Adrenal gland (tissue), 12 donors: Measurements from ENCODE around the gene CROCC. TPM values are rescaled to one million over a fixed set of nuclear protein-coding genes. Genes with fewer than 3 reads are reported as not detected.

ENCODE experiments used
- DNase-seq, 7 donors: peaks; one replicate each; pipeline ENCODE4 v3.0.0-alpha.2; 2019 to 2020
- H3K27ac ChIP-seq, 5 donors: fragments of 200-600 bp; sonication (generic) in 4 of 5; 1 replicate in 3 of 5; 2 replicates in 2 of 5; pipeline versions ENCODE4 v1.5.1 to v1.8.0; 2016 to 2020; ENCODE audit warnings: mild to moderate bottlenecking in 1 of 5
- H3K27me3 ChIP-seq: fragments of 200-600 bp; 2 replicates; pipeline ENCODE4 v1.8.0; 2021
- H3K36me3 ChIP-seq, 2 donors: fragments of 200-600 bp; replicated peaks in 1 of 2; 1 replicate in 1 of 2; 2 replicates in 1 of 2; pipeline versions ENCODE4 v1.5.1 to v1.8.0; 2018 to 2022
- H3K4me1 ChIP-seq, 2 donors: fragments of 200-600 bp; replicated peaks in 1 of 2; 1 replicate in 1 of 2; 2 replicates in 1 of 2; pipeline versions ENCODE4 v1.5.1 to v1.8.0; 2018 to 2021
- H3K4me3 ChIP-seq, 4 donors: fragments of 200-600 bp; sonication (generic) in 3 of 4; one replicate each; pipeline ENCODE4 v1.5.1; 2016 to 2018
- H3K9me3 ChIP-seq, 3 donors: fragments of 200-600 bp; sonication (generic) in 1 of 3; replicated peaks in 1 of 3; 1 replicate in 2 of 3; 2 replicates in 1 of 3; pipeline versions ENCODE4 v1.5.1 to v1.8.0; 2016 to 2021
- POLR2A ChIP-seq, 2 donors: fragments of 450-650 bp; IDR thresholded peaks; one replicate each; pipeline ENCODE4 v1.6.1; 2017; ENCODE audit warnings: antibody characterized with exemption in 2 of 2, mild to moderate bottlenecking in 2 of 2, moderate library complexity in 1 of 2
- WGBS, 4 donors: extraction: QIAGEN DNeasy Blood & Tissue Kit in 2 of 4; methylation state at CpG; one replicate each; pipeline versions ENCODE4 v1.1.5 to v1.1.7; 2013 to 2017; 5-methylcytosine and 5-hydroxymethylcytosine counted together
- intact Hi-C, 2 donors: fragments of 100-400 bp; cut with DNase I; formaldehyde crosslinking; loops; one replicate each; pipeline versions ENCODE4 v1.14.1 to v1.15.0; 2022 to 2023
- polyA plus RNA-seq, 3 donors: library from polyadenylated mRNA; stranded (reverse); fragments of 200-250 nt in 2 of 3; fragments of 350-450 nt in 1 of 3; fragmentation: Illumina TruSeq in 1 of 3; extraction: RNeasy Lipid Tissue Mini Kit (QIAGEN cat#74804) in 1 of 3; gene quantifications; one replicate each; pipeline ENCODE4 v1.2.3, GENCODE V29; 2013 to 2014
- total RNA-seq, 9 donors: library from RNA; depleted of rRNA in 4 of 9; stranded (reverse); fragments of >200 nt in 4 of 9; fragments of 120-200 nt in 1 of 9; fragmentation: NEBNext Ultra II Directional in 1 of 9; extraction: Animal tissue kit (Norgen Biotek cat#: 25700) in 1 of 9; gene quantifications; one replicate each; pipeline versions ENCODE4 v1.1.0 to v1.2.4, GENCODE V29; 2013 to 2023
- TF ChIP-seq, protein P1 (sequence below), 6 experiments: fragments of 450-650 bp in 4 of 6; fragments of 200-600 bp in 2 of 6; sonication (generic) in 1 of 6; IDR thresholded peaks; 1 replicate in 5 of 6; 2 replicates in 1 of 6; pipeline versions ENCODE4 v1.5.1 to v1.8.0; 2016 to 2021; ENCODE audit warnings: antibody characterized with exemption in 6 of 6, mild to moderate bottlenecking in 2 of 6, moderate library complexity in 1 of 6
- donor health status: healthy with polysubstance abuse.
- donor health status: Bipolar disorder and iron deficiency.
- donor health status: DM: yes; HTN: yes; CAD: no.
- donor health status: DM: no; HTN: no; CAD: no.
- donor health status: DM: no; HTN: no; CAD: no.
- donor health status: DM: yes; HTN: yes; CAD: no.

Gene CROCC
- total and polyA plus RNA-seq, 12 donors, result 2.3 to 151 (median 19.2) TPM

DNA sequence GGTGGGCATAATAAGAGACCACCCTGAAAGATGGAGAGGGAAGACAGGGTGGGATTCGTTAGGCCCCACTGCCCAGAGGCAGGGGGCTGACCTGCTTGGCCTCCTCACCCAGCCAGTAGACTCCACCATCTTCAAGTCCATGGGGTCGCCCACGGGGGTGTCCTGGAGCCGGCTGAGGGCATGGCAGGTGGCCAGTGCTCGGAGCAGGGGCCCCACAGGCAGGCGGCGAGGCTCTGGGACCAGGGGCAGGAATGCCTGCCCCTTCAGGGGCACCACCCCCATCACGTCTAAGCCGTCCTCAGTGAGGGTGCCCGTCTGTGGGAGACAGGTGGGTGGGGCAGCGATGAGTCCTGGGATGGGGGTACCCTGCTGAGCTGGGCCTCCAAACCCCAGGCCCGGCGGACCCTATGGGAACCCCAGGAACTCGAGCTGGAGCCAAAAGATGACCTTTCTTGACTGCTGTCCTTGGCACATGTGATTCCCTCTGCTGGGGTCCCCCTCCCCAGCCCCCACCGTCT, 71.8 kb downstream of the CROCC start:
- H3K27ac ChIP-seq, result no peak overlapping the region
- intact Hi-C loops, result no loop called here

DNA sequence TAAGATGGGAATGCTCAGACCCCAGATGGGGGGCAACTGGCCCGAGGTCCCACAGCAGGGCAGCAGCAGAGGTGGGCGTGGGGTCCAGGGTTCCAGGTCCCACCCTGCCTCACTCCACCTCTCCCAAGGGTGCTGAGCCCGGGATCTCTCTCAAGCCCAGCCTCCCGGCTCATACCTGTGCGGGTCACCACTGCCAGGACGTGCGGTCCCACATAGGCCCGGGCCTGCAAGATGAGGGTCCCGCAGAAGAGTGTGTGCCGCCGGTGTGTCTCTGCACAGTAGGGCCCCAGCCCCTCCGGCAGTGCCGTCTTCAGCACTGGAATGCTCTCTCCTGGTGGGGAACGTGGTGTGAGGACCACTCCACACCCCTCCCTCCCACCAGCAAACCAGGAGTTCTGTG, 75.1 kb downstream of the CROCC start:
- TF ChIP-seq, protein P1, sequence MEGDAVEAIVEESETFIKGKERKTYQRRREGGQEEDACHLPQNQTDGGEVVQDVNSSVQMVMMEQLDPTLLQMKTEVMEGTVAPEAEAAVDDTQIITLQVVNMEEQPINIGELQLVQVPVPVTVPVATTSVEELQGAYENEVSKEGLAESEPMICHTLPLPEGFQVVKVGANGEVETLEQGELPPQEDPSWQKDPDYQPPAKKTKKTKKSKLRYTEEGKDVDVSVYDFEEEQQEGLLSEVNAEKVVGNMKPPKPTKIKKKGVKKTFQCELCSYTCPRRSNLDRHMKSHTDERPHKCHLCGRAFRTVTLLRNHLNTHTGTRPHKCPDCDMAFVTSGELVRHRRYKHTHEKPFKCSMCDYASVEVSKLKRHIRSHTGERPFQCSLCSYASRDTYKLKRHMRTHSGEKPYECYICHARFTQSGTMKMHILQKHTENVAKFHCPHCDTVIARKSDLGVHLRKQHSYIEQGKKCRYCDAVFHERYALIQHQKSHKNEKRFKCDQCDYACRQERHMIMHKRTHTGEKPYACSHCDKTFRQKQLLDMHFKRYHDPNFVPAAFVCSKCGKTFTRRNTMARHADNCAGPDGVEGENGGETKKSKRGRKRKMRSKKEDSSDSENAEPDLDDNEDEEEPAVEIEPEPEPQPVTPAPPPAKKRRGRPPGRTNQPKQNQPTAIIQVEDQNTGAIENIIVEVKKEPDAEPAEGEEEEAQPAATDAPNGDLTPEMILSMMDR (IDR thresholded peaks at IDR 0.05), result no peak
- TF ChIP-seq POLR2A (IDR thresholded peaks at IDR 0.05), result no peak
- DNase-seq, result no peak
- no peaks in the 10 kb centered on the region for H3K27me3 ChIP-seq
- peaks cover 0 to 47% of the 10 kb centered on the region in 2 donors for H3K36me3 ChIP-seq
- no peak overlapping the region for H3K27ac ChIP-seq
- H3K4me3 ChIP-seq, result no peak overlapping the region
- WGBS, 4 donors, result 95 to 98% (median 97%) methylated on average over 9 to 14 of the region's 14 CpGs
- H3K9me3 ChIP-seq, result no peaks in the 10 kb centered on the region
- no peaks in the 10 kb centered on the region for H3K4me1 ChIP-seq
- intact Hi-C loops, result no loop called here

More for the DNA sequence above, 71.8 kb downstream of the CROCC start:
- Histone ChIP-seq H3K4me3 (no peak overlapping the region), H3K4me1 (no peaks in the 10 kb centered on the region), H3K27me3 (no peaks in the 10 kb centered on the region), H3K36me3 (peaks cover 0 to 55% of the 10 kb centered on the region in 2 donors), H3K9me3 (no peaks in the 10 kb centered on the region)
- WGBS, 4 donors, result 92 to 100% (median 94%) methylated on average over 1 to 15 of the region's 15 CpGs
- no peak for TF ChIP-seq POLR2A (IDR thresholded peaks at IDR 0.05)
- TF ChIP-seq, protein P1 (IDR thresholded peaks at IDR 0.05), result no peak
- DNase-seq, result no peak

DNA sequence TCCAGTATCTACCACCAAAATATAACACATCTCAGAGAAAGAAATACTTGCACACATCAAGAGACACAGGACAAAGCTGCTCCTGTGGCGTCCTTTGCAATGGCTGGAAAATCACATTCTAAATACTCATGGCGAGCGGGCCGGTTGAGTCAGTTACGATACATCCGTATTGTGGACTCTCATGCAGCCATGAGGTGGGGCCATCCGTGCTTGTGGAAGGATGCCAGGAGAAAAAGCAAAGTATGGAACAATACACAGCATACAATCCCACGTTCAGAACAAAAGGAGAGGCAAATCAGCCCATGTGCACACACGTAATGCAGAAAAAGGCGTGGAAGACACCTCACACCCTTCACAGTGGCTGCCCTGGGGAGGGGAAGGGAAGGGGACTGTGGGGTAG, 76.9 kb downstream of the CROCC start:
- Histone ChIP-seq H3K9me3 (no peaks in the 10 kb centered on the region), H3K27me3 (no peaks in the 10 kb centered on the region), H3K27ac (no peak overlapping the region), H3K4me3 (no peak overlapping the region), H3K36me3 (peaks cover 0 to 57% of the 10 kb centered on the region in 2 donors), H3K4me1 (no peaks in the 10 kb centered on the region)
- intact Hi-C loops, result no loop called here
- WGBS, 4 donors, result 85 to 90% (median 88%) methylated on average over 10 of the region's 10 CpGs
- no peak for DNase-seq
- no peak for TF ChIP-seq POLR2A (IDR thresholded peaks at IDR 0.05)
- TF ChIP-seq, protein P1 (IDR thresholded peaks at IDR 0.05), result no peak

DNA sequence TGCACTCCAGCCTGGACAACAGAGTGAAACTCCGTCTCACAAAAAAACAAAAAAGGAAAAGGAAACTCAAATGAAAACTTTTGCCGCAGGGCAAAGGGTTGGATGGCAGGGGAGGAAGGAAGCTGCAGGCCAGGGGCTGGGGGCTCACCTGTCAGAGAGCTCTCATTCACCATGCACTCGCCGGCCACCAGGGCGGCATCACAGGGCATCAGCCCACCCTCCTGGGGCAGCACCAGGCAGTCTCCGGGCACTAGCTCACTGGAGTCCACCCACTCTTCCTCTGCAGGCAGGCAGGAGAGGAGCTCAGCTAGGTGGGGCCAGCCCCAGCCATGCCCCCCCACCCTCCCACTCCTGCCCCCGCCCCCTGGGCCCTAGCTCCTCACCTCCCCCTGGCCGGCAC, 78.1 kb downstream of the CROCC start:
- intact Hi-C loops, result no loop called here
- peaks cover 3 to 8% of the 10 kb centered on the region in 2 donors for H3K4me1 ChIP-seq
- H3K4me3 ChIP-seq, result no peak overlapping the region
- no peak for DNase-seq
- no peaks in the 10 kb centered on the region for H3K9me3 ChIP-seq
- H3K27me3 ChIP-seq, result no peaks in the 10 kb centered on the region
- TF ChIP-seq, protein P1 (IDR thresholded peaks at IDR 0.05), result no peak
- TF ChIP-seq POLR2A (IDR thresholded peaks at IDR 0.05), result no peak
- H3K27ac ChIP-seq, result no peak overlapping the region
- peaks cover 0 to 67% of the 10 kb centered on the region in 2 donors for H3K36me3 ChIP-seq
- 88 to 92% (median 90%) methylated on average over 6 to 8 of the region's 8 CpGs for WGBS, 4 donors
